ENCODE measurements around the gene CYB5R4. TPM values are rescaled to one million over a fixed set of nuclear protein-coding genes. Genes with fewer than 3 reads are reported as not detected.

CYB5R4 gene
- total and polyA plus RNA-seq, 2 of the 13 experiments (the other 11 are each of a cell fraction or from before 2014, with no cell fraction given), result 5.3 to 26.1 TPM

- peak; percentile 49; the same call in 1 of the 2 replicates for TF ChIP-seq NFYC (CRISPR knock-in tag; IDR thresholded peaks at IDR 0.05)
- TF ChIP-seq ZMYM2 (CRISPR knock-in tag; IDR thresholded peaks at IDR 0.05), result no peak
- peak; percentile 99 for TF ChIP-seq HBP1 (CRISPR knock-in tag; IDR thresholded peaks at IDR 0.05; ENCODE audit: low read depth)
- TF ChIP-seq ZNF225 (CRISPR knock-in tag; IDR thresholded peaks at IDR 0.05), result peak; percentile 94; the same call in 1 of the 2 replicates
- 0 out of 2 replicates have a peak, but pooled peaks have one; percentile 68 for TF ChIP-seq SSRP1 (CRISPR knock-in tag; IDR thresholded peaks at IDR 0.05)
- peak; percentile 80; the same call in 1 of the 2 replicates for TF ChIP-seq ZNF180 (CRISPR knock-in tag; IDR thresholded peaks at IDR 0.05; ENCODE audit: borderline replicate concordance, low read depth)
- TF ChIP-seq GMEB1 (CRISPR knock-in tag; IDR thresholded peaks at IDR 0.05; ENCODE audit: borderline replicate concordance), result peak; percentile 99
- TF ChIP-seq TCF7L2 (IDR thresholded peaks at IDR 0.05; ENCODE audit: low read depth, low read length), result no peak
- no peak for TF ChIP-seq ZNF513 (CRISPR knock-in tag; conservative IDR thresholded peaks at IDR 0.05)
- peak; percentile 97 for TF ChIP-seq KDM4B (CRISPR knock-in tag; IDR thresholded peaks at IDR 0.05)
- TF ChIP-seq HMGA1 (CRISPR knock-in tag; conservative IDR thresholded peaks at IDR 0.05), result no peak
- peak; percentile 97 for TF ChIP-seq HMGXB3 (CRISPR knock-in tag; IDR thresholded peaks at IDR 0.05; ENCODE audit: borderline replicate concordance)
- peak; percentile 93 for TF ChIP-seq PHF20 (CRISPR knock-in tag; IDR thresholded peaks at IDR 0.05)
- TF ChIP-seq ZIK1 (CRISPR knock-in tag; IDR thresholded peaks at IDR 0.05; ENCODE audit: borderline replicate concordance, low read depth), result peak; percentile 94
Measured at GRCh38 chr6:83859410-83860358, at the start of gene CYB5R4 (continued).

Data from HepG2 (cell line).